ENCODE data around the gene FLOT1.

DNA sequence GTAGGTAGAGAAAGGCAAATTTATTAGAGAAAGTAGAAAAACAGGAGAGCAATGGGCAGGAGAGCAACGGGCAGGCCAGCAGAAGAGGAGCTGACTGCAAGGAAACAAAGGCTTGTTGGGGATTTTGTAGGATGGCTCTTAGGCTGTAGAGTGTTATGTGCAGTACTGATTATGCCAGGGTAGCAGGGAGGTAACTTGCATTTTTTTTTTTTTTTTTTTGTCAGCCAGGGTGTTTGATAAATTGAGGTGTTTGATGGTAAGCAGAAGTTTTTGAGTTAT, 38.1 kb upstream of the FLOT1 start:
- TF ChIP-seq CTCF (IDR thresholded peaks at IDR 0.05) (no peak), EZH2phosphoT487 (IDR thresholded peaks at IDR 0.05) (no peak)
